OCI-LY7 (cell line): ENCODE data around the gene CWC27.

Experiments
- CTCF ChIP-seq: fragments of 200-600 bp; sonication (generic); conservative IDR thresholded peaks from 2 replicates; pipeline ENCODE4 v1.5.1; 2014; ENCODE audit warnings: mild to moderate bottlenecking, antibody characterized with exemption, low read length, moderate library complexity, mixed read lengths
- EZH2phosphoT487 ChIP-seq: fragments of 200-600 bp; sonication (generic); IDR thresholded peaks from 2 replicates; pipeline ENCODE4 v1.6.1; 2018; ENCODE audit warnings: low read depth, borderline replicate concordance, mild to moderate bottlenecking, mixed run types, antibody characterized with exemption, low read length, moderate library complexity, mixed read lengths

GRCh38 chr5:64744914-64745313, 23.8 kb upstream of the CWC27 start:
- no peak for TF ChIP-seq CTCF
- TF ChIP-seq EZH2phosphoT487: no peak
